ENCODE results near the gene CAPN10.

CAPN10 gene

DNA sequence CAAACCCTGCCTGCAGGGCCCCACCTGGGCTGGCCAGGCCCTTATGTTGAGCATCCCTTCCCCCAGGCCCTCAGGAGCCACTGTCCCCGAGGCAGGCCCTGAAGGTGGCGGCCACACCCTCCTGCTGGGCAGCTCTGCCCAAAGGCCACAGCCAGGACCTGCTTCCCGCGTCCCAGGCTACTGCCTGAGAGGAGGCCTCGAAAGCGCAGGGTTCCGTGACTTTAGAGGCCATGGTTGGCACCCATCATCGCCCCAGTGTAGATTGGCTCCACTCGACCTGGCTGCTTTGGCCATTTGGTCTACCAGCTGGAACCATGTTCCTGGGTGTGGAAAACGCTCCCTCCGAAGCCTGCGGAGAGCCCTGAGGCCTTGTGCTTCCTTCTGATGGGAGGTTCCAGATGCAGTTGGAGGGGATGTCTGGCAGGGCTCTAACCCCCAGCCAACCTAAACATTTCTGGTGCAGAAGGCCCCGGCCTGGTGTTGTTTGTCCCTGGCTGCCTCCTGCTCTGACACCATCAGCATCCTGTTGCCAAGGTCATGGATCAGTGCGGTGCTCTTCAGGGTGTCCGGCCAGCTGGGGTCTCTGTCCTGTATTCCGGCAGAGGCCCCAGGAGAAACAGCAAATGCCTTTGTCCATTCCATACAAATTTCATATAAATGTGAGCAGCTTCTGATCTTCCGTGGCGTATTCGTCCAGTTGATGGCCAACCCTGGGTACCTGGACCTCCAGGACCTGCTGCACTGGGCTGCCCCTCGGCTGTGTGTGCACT lies 14.7 kb downstream of the CAPN10 start:
- DNase-seq (no peak), ATAC-seq (replicated peaks) (no peak)
- H3K36me3 Mint-ChIP-seq (ENCODE audit: insufficient read depth), result peaks cover 10% of the 10 kb centered on the region
- H3K9me3 Mint-ChIP-seq, result no peaks in the 10 kb centered on the region
- H3K27ac Mint-ChIP-seq, result peak overlapping the region in 1 of 2 donors; percentile 57
- H3K27me3 Mint-ChIP-seq, result no peaks in the 10 kb centered on the region
- no peak overlapping the region for H3K4me3 Mint-ChIP-seq
- H3K4me1 Mint-ChIP-seq (ENCODE audit: low read depth in 2 of 2), result peaks cover 0 to 1% of the 10 kb centered on the region in 2 donors

DNA sequence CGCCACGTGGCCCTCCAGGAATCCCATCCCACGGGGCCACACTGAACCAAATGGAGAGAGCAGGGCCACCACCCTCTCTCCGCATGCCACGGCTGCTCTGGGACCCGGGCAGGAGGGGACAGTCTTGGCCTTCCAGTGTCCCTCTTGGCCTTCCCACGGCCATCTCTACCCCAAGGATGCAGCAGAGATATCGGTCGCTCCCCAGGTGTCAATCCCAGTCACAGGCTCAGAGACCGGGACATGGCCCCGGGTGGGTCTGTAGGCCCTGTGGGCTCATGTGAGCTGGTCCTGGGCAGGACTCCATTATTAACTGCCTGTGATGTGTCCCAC lies 15.3 kb downstream of the CAPN10 start:
- H3K27ac Mint-ChIP-seq, result peak overlapping the region in 1 of 2 donors; percentile 57
- H3K27me3 Mint-ChIP-seq, result no peaks in the 10 kb centered on the region
- peaks cover 0 to 1% of the 10 kb centered on the region in 2 donors for H3K4me1 Mint-ChIP-seq (ENCODE audit: low read depth in 2 of 2)
- H3K36me3 Mint-ChIP-seq (ENCODE audit: insufficient read depth), result peaks cover 10% of the 10 kb centered on the region
- H3K9me3 Mint-ChIP-seq, result no peaks in the 10 kb centered on the region
- no peak overlapping the region for H3K4me3 Mint-ChIP-seq
- ATAC-seq (replicated peaks), result no peak
- no peak for DNase-seq

DNA sequence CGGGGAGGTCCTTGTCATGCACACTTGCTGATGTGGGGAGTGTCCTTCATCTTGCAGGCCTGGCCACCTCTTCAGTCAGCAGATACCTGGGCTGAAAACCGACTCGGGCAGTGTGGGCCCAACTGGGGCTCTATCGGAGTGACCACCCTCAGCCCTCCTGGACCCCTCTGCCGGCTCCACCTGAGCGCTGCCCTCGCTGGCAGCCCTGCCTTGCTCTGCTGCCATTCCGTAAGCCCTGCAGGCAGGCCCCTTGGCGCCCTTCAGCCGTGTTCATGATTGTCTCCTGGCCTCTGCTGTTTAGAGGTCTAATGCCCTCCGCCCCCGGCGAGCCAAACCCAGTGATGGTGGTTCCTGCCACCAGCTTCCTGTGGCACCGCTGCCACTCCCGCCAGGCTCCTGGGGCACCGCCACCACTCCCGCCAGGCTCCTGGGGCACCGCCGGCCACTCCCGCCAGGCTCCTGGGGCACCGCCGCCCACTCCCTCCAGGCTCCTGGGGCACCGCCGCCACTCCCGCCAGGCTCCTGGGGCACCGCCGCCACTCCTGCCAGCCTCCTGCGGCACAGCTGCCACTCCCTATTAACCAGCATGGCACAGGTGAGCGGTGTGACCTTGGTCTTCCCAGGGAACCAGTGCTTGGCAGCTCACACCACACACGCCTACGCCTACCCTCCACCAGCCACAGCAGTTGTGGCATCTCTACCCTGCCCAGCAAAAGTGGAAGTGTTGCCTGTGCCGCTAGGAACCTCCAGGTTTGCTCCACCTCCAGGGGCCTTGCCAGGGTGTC lies 15.9 kb downstream of the CAPN10 start:
- Mint-ChIP-seq H3K4me1 (ENCODE audit: low read depth in 2 of 2) (peaks cover under 1 to 1% of the 10 kb centered on the region in 2 donors), H3K36me3 (ENCODE audit: insufficient read depth) (peaks cover 10% of the 10 kb centered on the region), H3K27me3 (no peaks in the 10 kb centered on the region), H3K9me3 (no peaks in the 10 kb centered on the region), H3K27ac (peak overlapping the region in 1 of 2 donors; percentile 57), H3K4me3 (no peak overlapping the region)
- no peak for ATAC-seq (replicated peaks)
- DNase-seq, result no peak

DNA sequence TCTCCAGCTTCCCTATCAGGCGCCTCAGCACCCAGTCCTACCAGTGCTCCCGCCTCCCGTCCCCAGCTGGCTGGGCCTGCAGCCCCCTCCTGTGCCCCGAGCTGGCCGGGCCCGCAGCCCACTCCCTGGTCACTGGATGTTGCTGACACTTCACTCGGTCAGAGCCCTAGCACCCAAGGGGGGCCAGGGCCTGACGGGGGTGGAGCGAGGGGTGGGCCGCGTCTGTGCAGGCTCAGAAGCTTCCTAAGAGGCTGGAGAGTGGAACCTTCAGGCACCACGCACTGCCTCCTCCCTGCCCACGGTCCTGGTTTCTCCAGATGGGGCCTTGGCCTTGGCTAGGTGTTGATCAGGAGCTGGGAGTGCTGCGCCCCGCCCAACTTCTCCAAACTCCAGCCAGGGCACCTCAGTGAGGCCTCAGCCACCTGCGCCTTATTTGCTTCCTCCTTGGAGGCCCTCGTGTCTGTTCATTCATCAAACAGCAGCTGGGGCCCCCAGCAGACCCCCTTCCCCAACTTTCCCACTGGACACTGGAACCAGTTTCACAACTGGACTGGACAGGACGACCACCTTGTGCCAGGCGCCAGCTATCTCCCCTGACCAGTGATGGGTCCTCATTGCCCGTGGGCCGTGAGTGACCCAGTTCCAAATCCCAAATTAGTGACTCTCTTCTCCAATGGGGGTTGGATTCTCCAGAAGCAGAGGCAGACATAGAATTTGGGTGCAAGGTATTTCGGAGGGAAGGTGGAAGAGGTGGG lies 16.7 kb downstream of the CAPN10 start:
- Mint-ChIP-seq H3K4me1 (ENCODE audit: low read depth in 2 of 2) (peaks cover 1 to 8% of the 10 kb centered on the region in 2 donors), H3K36me3 (ENCODE audit: insufficient read depth) (peaks cover 10% of the 10 kb centered on the region), H3K4me3 (no peak overlapping the region), H3K9me3 (no peaks in the 10 kb centered on the region), H3K27me3 (no peaks in the 10 kb centered on the region), H3K27ac (peak overlapping the region in 1 of 2 donors; percentile 55)
- ATAC-seq (replicated peaks), result no peak
- DNase-seq, result no peak

DNA sequence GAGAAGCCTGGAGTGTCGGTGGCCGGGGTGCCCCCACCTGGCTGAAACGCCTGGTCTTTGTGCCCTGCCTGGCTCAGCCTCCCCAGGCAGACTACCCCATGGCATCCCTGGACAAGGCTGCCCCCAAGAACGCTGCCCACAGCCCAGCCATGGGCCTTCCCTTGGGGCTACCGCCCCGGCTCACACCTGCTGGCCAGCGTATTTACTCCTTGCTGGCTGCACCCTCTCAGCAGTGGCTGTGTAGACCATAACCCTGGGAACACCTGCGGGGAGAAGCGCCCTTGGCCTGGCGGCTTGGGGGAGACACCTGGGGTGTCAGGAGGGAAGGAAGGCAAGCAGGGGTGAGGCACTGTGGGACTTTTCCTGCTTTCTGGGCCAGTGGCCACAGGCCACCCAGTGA lies 17.3 kb downstream of the CAPN10 start:
- Mint-ChIP-seq H3K27me3 (no peaks in the 10 kb centered on the region), H3K4me1 (ENCODE audit: low read depth in 2 of 2) (peaks cover 1 to 8% of the 10 kb centered on the region in 2 donors), H3K9me3 (no peaks in the 10 kb centered on the region), H3K4me3 (no peak overlapping the region), H3K36me3 (ENCODE audit: insufficient read depth) (peaks cover 10% of the 10 kb centered on the region), H3K27ac (peak overlapping the region in 1 of 2 donors; percentile 56)
- DNase-seq (no peak), ATAC-seq (replicated peaks) (no peak)

DNA sequence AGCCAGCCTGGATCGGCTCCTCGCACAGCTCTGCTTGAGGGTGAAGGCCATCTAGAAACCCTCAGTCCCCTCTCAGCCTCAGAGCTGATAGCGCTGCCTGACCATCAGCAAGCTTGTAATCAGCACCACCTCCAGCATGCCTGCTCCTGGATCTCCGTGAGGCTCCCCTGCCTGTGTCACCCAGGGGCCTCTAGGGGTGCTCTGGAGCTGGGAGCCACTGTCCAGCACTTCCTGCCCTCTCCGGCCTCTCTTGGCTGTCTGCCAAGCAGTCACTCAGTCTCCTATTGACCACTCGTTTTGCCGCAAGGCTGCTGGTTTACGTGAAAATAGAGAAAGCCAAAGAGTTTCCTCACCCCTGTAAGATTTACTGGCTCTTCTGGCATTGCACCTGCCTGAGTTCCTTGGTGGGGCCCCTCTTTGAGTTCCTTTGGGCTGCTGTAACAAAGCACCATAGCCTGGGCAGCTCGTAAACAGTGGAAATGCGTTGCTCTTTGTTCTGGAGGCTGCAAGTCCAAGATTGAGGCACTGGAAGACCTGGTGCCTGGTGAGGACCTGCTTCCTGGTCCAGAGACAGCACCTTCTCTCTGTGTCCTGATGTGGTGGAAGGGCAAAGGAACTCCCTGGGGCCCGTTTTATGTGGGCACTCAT lies 17.9 kb downstream of the CAPN10 start:
- H3K4me1 Mint-ChIP-seq (ENCODE audit: low read depth in 2 of 2), result peaks cover 1 to 8% of the 10 kb centered on the region in 2 donors

DNA sequence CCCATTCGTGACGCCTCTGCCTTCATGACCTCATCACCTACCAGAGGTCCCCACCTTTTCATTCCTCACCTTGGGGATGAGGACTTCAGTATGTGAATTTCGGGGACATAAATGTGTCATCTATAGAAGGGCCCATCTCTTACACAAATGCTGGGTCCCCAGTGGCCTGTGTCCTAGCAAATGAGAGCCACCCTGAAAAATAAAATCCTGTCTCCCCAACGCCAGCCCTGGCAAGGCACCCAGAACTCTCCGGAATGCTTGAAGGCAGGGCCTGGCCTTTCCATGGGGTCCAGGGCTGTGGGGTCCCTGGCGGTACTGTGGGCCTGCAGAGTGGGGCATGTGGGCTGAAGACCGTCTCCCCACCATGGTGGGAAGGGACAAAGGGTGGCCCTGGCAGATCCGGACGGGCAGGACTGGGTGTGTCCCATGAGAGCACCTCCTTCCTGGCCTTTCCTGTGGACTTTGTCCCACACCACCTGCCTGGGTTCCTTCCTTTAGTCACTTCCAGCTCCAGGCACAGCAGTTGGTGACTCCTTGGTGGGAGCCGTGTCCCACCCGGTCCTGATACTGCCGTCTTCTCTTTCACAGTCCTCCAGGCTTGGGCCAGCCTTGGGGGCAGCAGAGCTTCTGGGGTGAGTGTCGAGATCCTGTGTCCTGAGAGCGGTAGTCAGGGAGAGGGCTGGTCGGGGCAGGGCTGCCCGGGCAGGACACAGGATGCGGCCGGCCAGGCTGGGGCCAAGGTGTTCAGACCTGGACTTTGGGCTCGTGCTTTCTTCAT lies 18.6 kb downstream of the CAPN10 start:
- Mint-ChIP-seq H3K27ac (peak overlapping the region; percentile 25 to 56), H3K4me1 (ENCODE audit: low read depth in 2 of 2) (peaks cover 1 to 8% of the 10 kb centered on the region in 2 donors), H3K27me3 (no peaks in the 10 kb centered on the region), H3K36me3 (ENCODE audit: insufficient read depth) (peaks cover 10% of the 10 kb centered on the region), H3K4me3 (no peak overlapping the region), H3K9me3 (no peaks in the 10 kb centered on the region)
- DNase-seq (no peak), ATAC-seq (replicated peaks) (no peak)

More for the DNA sequence above, 17.9 kb downstream of the CAPN10 start:
- DNase-seq (no peak), ATAC-seq (replicated peaks) (no peak)
- peaks cover 10% of the 10 kb centered on the region for H3K36me3 Mint-ChIP-seq (ENCODE audit: insufficient read depth)
- H3K9me3 Mint-ChIP-seq, result no peaks in the 10 kb centered on the region
- H3K27ac Mint-ChIP-seq, result peak overlapping the region; percentile 25 to 56
- H3K4me3 Mint-ChIP-seq, result no peak overlapping the region
- no peaks in the 10 kb centered on the region for H3K27me3 Mint-ChIP-seq

DNA sequence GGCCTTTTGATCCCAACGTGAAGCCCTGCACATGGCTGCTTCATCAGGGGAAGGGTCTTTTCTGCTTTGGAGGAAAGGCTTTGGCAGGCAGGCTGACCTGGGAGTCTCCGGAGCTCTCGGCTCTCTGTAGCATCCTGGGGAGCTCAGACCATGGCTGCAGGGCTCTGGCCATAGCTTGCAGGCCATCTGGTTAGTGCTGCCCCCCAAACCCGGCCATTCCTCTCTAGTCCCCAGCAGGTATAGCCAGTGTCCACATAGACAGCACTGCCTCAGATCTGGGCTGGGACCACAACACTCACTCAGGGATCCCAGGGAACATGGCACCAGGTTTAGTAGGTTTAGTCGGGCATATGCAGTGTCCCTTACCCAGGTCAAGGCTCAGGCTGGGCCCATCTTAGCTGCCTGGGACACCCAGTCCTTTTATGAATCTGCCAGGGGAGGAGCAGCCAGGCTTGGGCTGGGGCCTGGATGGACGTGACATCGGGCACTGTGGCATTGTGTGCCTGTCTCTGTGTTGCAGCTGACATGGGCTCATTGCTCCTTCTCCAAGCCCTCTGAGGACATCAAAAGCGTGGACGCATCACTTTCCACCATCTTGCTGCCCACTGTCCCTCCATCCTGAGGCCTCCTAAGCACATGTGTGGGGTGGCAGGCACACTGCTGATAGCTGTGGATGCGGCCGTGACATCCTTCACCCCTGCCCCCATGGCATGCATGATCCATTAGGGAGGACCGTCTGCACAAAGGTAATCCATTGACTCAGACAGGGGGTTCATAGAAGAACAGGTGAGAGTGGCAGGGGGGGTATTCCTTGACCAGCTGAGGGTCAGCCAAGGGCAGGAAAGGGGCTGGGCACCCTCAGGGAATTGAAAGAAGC lies 19.6 kb downstream of the CAPN10 start:
- Mint-ChIP-seq H3K36me3 (ENCODE audit: insufficient read depth) (peaks cover 10% of the 10 kb centered on the region), H3K4me3 (no peak overlapping the region), H3K27me3 (no peaks in the 10 kb centered on the region), H3K4me1 (ENCODE audit: low read depth in 2 of 2) (peaks cover 1 to 8% of the 10 kb centered on the region in 2 donors), H3K27ac (peak overlapping the region; percentile 25 to 44), H3K9me3 (no peaks in the 10 kb centered on the region)
- DNase-seq, result no peak
- ATAC-seq (replicated peaks), result no peak

DNA sequence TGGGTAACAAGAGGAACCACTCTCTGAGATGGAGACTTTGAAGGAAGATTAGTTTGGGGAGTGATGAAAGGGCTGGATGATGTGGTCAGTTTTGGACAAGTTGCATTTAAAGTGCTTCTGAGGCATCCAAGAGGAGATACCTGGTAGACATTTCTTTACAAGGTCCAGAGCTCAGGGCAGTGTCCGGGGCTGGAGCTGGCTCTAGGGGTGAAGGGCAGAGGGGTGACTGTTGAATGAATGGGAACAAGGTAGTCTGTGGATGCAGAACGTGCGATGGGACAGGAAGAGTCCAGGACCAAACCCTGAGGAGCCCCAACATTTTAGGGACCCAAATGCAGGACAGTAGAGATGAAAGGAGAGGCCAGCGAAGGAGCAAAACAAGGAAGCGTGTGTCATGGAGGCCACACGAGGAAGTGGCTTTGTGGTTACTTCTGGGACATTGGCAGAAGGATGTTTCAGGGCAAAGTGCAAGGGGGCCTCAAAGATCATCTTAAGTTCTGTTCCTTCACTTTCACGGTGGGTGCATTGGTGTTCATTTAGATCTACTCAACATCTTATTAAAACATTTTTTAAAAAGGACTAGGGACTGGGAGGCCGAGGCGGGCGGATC lies 25.2 kb downstream of the CAPN10 start:
- DNase-seq, result no peak
- Mint-ChIP-seq H3K4me1 (ENCODE audit: low read depth in 2 of 2) (peaks cover 8 to 10% of the 10 kb centered on the region in 2 donors), H3K4me3 (no peak overlapping the region), H3K9me3 (no peaks in the 10 kb centered on the region), H3K27ac (peak overlapping the region in 1 of 2 donors; percentile 39), H3K36me3 (ENCODE audit: insufficient read depth) (no peaks in the 10 kb centered on the region), H3K27me3 (no peaks in the 10 kb centered on the region)
- ATAC-seq (replicated peaks), result peak; percentile 49

DNA sequence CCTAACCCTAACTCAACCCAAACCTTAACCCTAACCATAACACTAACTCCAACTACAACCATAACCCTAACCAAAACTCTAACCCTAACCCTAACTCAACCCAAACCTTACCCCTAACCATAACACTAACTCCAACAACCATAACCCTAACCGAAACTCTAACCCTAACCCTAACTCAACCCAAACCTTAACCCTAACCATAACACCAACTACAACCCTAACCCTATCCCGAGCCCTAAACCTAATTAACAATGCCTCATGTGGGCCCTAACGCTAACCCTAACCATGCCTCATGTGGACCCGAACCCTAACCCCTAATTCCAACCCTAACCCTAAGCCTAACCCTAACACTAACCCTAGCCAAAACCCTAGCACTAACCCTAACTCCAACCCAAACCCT lies 27.2 kb downstream of the CAPN10 start:
- H3K36me3 Mint-ChIP-seq (ENCODE audit: insufficient read depth), result no peaks in the 10 kb centered on the region
- H3K27me3 Mint-ChIP-seq, result no peaks in the 10 kb centered on the region
- ATAC-seq (replicated peaks) (no peak), DNase-seq (no peak)
- no peaks in the 10 kb centered on the region for H3K9me3 Mint-ChIP-seq
- no peak overlapping the region for H3K4me3 Mint-ChIP-seq
- H3K4me1 Mint-ChIP-seq (ENCODE audit: low read depth in 2 of 2), result peaks cover 4 to 10% of the 10 kb centered on the region in 2 donors
- H3K27ac Mint-ChIP-seq, result no peak overlapping the region

DNA sequence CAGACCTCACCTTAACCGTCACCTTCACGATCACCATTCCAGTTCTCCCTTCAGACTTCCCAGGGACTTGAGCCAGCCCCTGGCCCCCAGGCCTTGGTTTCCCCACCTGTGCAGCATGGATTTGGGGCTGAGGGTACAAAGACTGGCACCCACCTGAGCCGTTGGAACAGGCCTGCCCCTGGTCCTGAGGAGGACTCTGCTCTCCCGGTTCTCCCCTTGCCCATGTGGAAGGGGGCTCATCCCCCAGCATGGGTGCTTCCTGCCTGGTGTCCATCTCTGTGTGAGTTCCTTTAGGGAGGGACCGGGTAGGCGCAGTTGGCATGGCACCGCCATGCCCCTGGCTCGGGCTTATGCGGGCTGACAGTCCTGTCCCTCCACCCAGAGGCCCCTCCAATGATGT lies 27.9 kb downstream of the CAPN10 start:
- Mint-ChIP-seq H3K27ac (no peak overlapping the region), H3K9me3 (no peaks in the 10 kb centered on the region), H3K27me3 (no peaks in the 10 kb centered on the region), H3K4me1 (ENCODE audit: low read depth in 2 of 2) (peaks cover 4 to 13% of the 10 kb centered on the region in 2 donors), H3K4me3 (no peak overlapping the region), H3K36me3 (ENCODE audit: insufficient read depth) (no peaks in the 10 kb centered on the region)
- no peak for DNase-seq
- ATAC-seq (replicated peaks), result no peak

All from effector memory CD8-positive, alpha-beta T cell (primary cell).